Posterior vena cava (tissue), 2 donors: ENCODE results near the gene YTHDC1. TPM values are rescaled to one million over a fixed set of nuclear protein-coding genes. Genes with fewer than 3 reads are reported as not detected.

Source experiments
- DNase-seq: peaks from one replicate; pipeline ENCODE4 v3.0.0-alpha.2; 2020; ENCODE audit warnings: low spot score
- intact Hi-C, 2 donors: fragments of 100-400 bp; cut with DNase I; formaldehyde crosslinking; loops; one replicate each; pipeline versions ENCODE4 v1.14.1 to v1.14.2; 2022 to 2023
- total RNA-seq, 2 donors: library from RNA; stranded (reverse); fragmentation: NEBNext Ultra II Directional; extraction: Animal tissue kit (Norgen Biotek cat#: 25700); gene quantifications; one replicate each; pipeline ENCODE4 v1.2.1, GENCODE V29; 2021
- donor health status: DM: yes; HTN: yes; CAD: no.
- donor health status: DM: yes; HTN: yes; CAD: no.

The YTHDC1 gene
- total RNA-seq, 2 donors from 2014 or later = 57.4 to 57.8 TPM

GRCh38 chr4:68361146-68361589 is 11.3 kb upstream of the YTHDC1 start:
- no peak for DNase-seq
- intact Hi-C loops = no loop called here

GRCh38 chr4:68360231-68360968 is 10.5 kb upstream of the YTHDC1 start:
- intact Hi-C loops = no loop called here
- no peak for DNase-seq

- no peak for DNase-seq
- intact Hi-C loops = no loop called here
These were observed 9.6 kb upstream of the YTHDC1 start for GRCh38 chr4:68359508-68359907.

- no peak for DNase-seq
These were observed 9.1 kb upstream of the YTHDC1 start for GRCh38 chr4:68358988-68359387.

GRCh38 chr4:68352791-68353190 is 2.9 kb upstream of the YTHDC1 start:
- DNase-seq = no peak
- intact Hi-C loops = no loop called here

More at GRCh38 chr4:68358988-68359387, 9.1 kb upstream of the YTHDC1 start:
- intact Hi-C loops = no loop called here

- intact Hi-C loops = no loop called here
- DNase-seq = no peak
These were observed 626 bp downstream of the YTHDC1 start for GRCh38 chr4:68349279-68349648.

GRCh38 chr4:68348577-68348976 is 1.3 kb downstream of the YTHDC1 start:
- intact Hi-C loops = no loop called here
- no peak for DNase-seq

GRCh38 chr4:68347845-68348244 is 2.0 kb downstream of the YTHDC1 start:
- intact Hi-C loops = no loop called here
- DNase-seq = no peak

- intact Hi-C loops = no loop called here
- DNase-seq = no peak
These were observed 3.4 kb downstream of the YTHDC1 start for GRCh38 chr4:68346461-68346860.

- no peak for DNase-seq
- intact Hi-C loops = no loop called here
These were observed 5.1 kb downstream of the YTHDC1 start for GRCh38 chr4:68344785-68345184.

- intact Hi-C loops = no loop called here
- no peak for DNase-seq
These were observed 5.8 kb downstream of the YTHDC1 start for GRCh38 chr4:68344049-68344448.

- intact Hi-C loops = no loop called here
- no peak for DNase-seq
These were observed 7.8 kb downstream of the YTHDC1 start for GRCh38 chr4:68342134-68342533.

GRCh38 chr4:68338625-68339024 is 11.3 kb downstream of the YTHDC1 start:
- intact Hi-C loops = no loop called here
- no peak for DNase-seq

GRCh38 chr4:68337522-68337921 is 12.4 kb downstream of the YTHDC1 start:
- intact Hi-C loops = no loop called here
- DNase-seq = no peak

GRCh38 chr4:68337004-68337403 is 12.9 kb downstream of the YTHDC1 start:
- no peak for DNase-seq
- intact Hi-C loops = no loop called here

- DNase-seq = no peak
- intact Hi-C loops = no loop called here
These were observed 13.4 kb downstream of the YTHDC1 start for GRCh38 chr4:68336530-68336929.

GRCh38 chr4:68326141-68326540 is 23.7 kb downstream of the YTHDC1 start:
- no peak for DNase-seq
- intact Hi-C loops = no loop called here

- DNase-seq = no peak
- intact Hi-C loops = no loop called here
These were observed 25.2 kb downstream of the YTHDC1 start for GRCh38 chr4:68324519-68325262.

- intact Hi-C loops = no loop called here
- no peak for DNase-seq
These were observed 30.9 kb downstream of the YTHDC1 start for GRCh38 chr4:68319040-68319439.

GRCh38 chr4:68316193-68316969 is 33.5 kb downstream of the YTHDC1 start:
- no peak for DNase-seq
- intact Hi-C loops = no loop called here
